Measurements from ENCODE around the gene TMEM9B.

Gene TMEM9B

GRCh38 chr11:8973121-8973520, 8.9 kb upstream of the TMEM9B start:
- no peak for DNase-seq (ENCODE audit: low spot score)
- TF ChIP-seq CTCF (IDR thresholded peaks at IDR 0.05; ENCODE audit: extremely low read depth, insufficient read depth, missing control alignments), result no peak
- in situ Hi-C loops (cut with MboI; ENCODE audit: low pct_unique_long_range_greater_than_20kb, low sequenced_read_pairs, unreplicated experiment), result no loop called here

- no peak for DNase-seq (ENCODE audit: low spot score)
- in situ Hi-C loops (cut with MboI; ENCODE audit: low pct_unique_long_range_greater_than_20kb, low sequenced_read_pairs, unreplicated experiment), result no loop called here
- no peak for TF ChIP-seq CTCF (IDR thresholded peaks at IDR 0.05; ENCODE audit: extremely low read depth, insufficient read depth, missing control alignments)
These were observed 7.7 kb upstream of the TMEM9B start for GRCh38 chr11:8971924-8972316.

GRCh38 chr11:8971196-8971923, 7.1 kb upstream of the TMEM9B start:
- in situ Hi-C loops (cut with MboI; ENCODE audit: low pct_unique_long_range_greater_than_20kb, low sequenced_read_pairs, unreplicated experiment), result no loop called here
- no peak for TF ChIP-seq CTCF (IDR thresholded peaks at IDR 0.05; ENCODE audit: extremely low read depth, insufficient read depth, missing control alignments)
- DNase-seq (ENCODE audit: low spot score), result no peak

- in situ Hi-C loops (cut with MboI; ENCODE audit: low pct_unique_long_range_greater_than_20kb, low sequenced_read_pairs, unreplicated experiment), result no loop called here
- no peak for TF ChIP-seq CTCF (IDR thresholded peaks at IDR 0.05; ENCODE audit: extremely low read depth, insufficient read depth, missing control alignments)
- no peak for DNase-seq (ENCODE audit: low spot score)
These were observed 2.9 kb upstream of the TMEM9B start for GRCh38 chr11:8967184-8967583.

GRCh38 chr11:8963569-8964323, 496 bp downstream of the TMEM9B start:
- DNase-seq (ENCODE audit: low spot score), result peak; percentile 85
- TF ChIP-seq CTCF (IDR thresholded peaks at IDR 0.05; ENCODE audit: extremely low read depth, insufficient read depth, missing control alignments), result no peak
- in situ Hi-C loops (cut with MboI; ENCODE audit: low pct_unique_long_range_greater_than_20kb, low sequenced_read_pairs, unreplicated experiment), result no loop called here

- no peak for DNase-seq (ENCODE audit: low spot score)
- in situ Hi-C loops (cut with MboI; ENCODE audit: low pct_unique_long_range_greater_than_20kb, low sequenced_read_pairs, unreplicated experiment), result no loop called here
- TF ChIP-seq CTCF (IDR thresholded peaks at IDR 0.05; ENCODE audit: extremely low read depth, insufficient read depth, missing control alignments), result no peak
These were observed 1.4 kb downstream of the TMEM9B start for GRCh38 chr11:8962841-8963240.

Measured in GM13977 (cell line).